Parathyroid adenoma (tissue), 2 donors: ENCODE measurements around the gene HGD.

Source experiments
- H2AFZ ChIP-seq: fragments of 300-600 bp; sonication (generic); one replicate; pipeline ENCODE4 v1.7.0; 2017; ENCODE audit warnings: antibody characterized with exemption, mild to moderate bottlenecking
- H3K27ac ChIP-seq: fragments of 300-600 bp; sonication (generic); one replicate; pipeline ENCODE4 v1.7.0; 2017
- H3K27me3 ChIP-seq: fragments of 300-600 bp; sonication (generic); one replicate; pipeline ENCODE4 v1.7.0; 2017; ENCODE audit warnings: low read length; ENCODE audit not compliant: control insufficient read depth, insufficient read depth
- H3K36me3 ChIP-seq: fragments of 300-600 bp; sonication (generic); one replicate; pipeline ENCODE4 v1.7.0; 2017; ENCODE audit warnings: low read length; ENCODE audit not compliant: control insufficient read depth, insufficient read depth
- H3K4me1 ChIP-seq: fragments of 300-600 bp; sonication (generic); one replicate; pipeline ENCODE4 v1.7.0; 2017; ENCODE audit warnings: control low read depth
- H3K4me2 ChIP-seq: fragments of 300-600 bp; sonication (generic); one replicate; pipeline ENCODE4 v1.7.0; 2017; ENCODE audit warnings: low read length
- H3K4me3 ChIP-seq: fragments of 300-600 bp; sonication (generic); one replicate; pipeline ENCODE4 v1.7.0; 2017; ENCODE audit warnings: low read depth, low read length
- H3K79me2 ChIP-seq: fragments of 300-600 bp; sonication (generic); one replicate; pipeline ENCODE4 v1.7.0; 2017; ENCODE audit warnings: control low read depth
- H3K9ac ChIP-seq: fragments of 300-600 bp; sonication (generic); one replicate; pipeline ENCODE4 v1.7.0; 2017; ENCODE audit warnings: mild to moderate bottlenecking
- H3K9me3 ChIP-seq: fragments of 300-600 bp; sonication (generic); one replicate; pipeline ENCODE4 v1.7.0; 2017; ENCODE audit warnings: low read length; ENCODE audit not compliant: control insufficient read depth
- TF ChIP-seq, protein P1 (sequence below): fragments of 300-600 bp; sonication (generic); IDR thresholded peaks from one replicate; pipeline ENCODE4 v1.7.0; 2017; ENCODE audit warnings: antibody characterized with exemption, mild to moderate bottlenecking
- donor health status: primary hyperparathyroidism.

HGD gene

GRCh38 chr3:120648290-120648689, 33.7 kb downstream of the HGD start:
- Histone ChIP-seq H2AFZ (no peak overlapping the region), H3K27me3 (no peaks in the 10 kb centered on the region), H3K27ac (no peak overlapping the region), H3K4me1 (no peaks in the 10 kb centered on the region), H3K4me2 (no peak overlapping the region), H3K9ac (no peak overlapping the region), H3K36me3 (no peaks in the 10 kb centered on the region), H3K79me2 (no peaks in the 10 kb centered on the region), H3K4me3 (no peak overlapping the region), H3K9me3 (no peaks in the 10 kb centered on the region)
- TF ChIP-seq, protein P1, sequence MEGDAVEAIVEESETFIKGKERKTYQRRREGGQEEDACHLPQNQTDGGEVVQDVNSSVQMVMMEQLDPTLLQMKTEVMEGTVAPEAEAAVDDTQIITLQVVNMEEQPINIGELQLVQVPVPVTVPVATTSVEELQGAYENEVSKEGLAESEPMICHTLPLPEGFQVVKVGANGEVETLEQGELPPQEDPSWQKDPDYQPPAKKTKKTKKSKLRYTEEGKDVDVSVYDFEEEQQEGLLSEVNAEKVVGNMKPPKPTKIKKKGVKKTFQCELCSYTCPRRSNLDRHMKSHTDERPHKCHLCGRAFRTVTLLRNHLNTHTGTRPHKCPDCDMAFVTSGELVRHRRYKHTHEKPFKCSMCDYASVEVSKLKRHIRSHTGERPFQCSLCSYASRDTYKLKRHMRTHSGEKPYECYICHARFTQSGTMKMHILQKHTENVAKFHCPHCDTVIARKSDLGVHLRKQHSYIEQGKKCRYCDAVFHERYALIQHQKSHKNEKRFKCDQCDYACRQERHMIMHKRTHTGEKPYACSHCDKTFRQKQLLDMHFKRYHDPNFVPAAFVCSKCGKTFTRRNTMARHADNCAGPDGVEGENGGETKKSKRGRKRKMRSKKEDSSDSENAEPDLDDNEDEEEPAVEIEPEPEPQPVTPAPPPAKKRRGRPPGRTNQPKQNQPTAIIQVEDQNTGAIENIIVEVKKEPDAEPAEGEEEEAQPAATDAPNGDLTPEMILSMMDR: no peak

- H3K79me2 ChIP-seq: no peaks in the 10 kb centered on the region
- no peak overlapping the region for H3K9ac ChIP-seq
- H2AFZ ChIP-seq: no peak overlapping the region
- no peak overlapping the region for H3K4me3 ChIP-seq
- H3K4me1 ChIP-seq: no peaks in the 10 kb centered on the region
- no peaks in the 10 kb centered on the region for H3K9me3 ChIP-seq
- TF ChIP-seq, protein P1: no peak
- no peak overlapping the region for H3K4me2 ChIP-seq
- H3K27me3 ChIP-seq: no peaks in the 10 kb centered on the region
- H3K36me3 ChIP-seq: no peaks in the 10 kb centered on the region
- no peak overlapping the region for H3K27ac ChIP-seq
Observed at GRCh38 chr3:120646771-120647432, 35.1 kb downstream of the HGD start.

GRCh38 chr3:120645083-120645845, 36.8 kb downstream of the HGD start:
- Histone ChIP-seq H3K27ac (no peak overlapping the region), H2AFZ (no peak overlapping the region), H3K27me3 (no peaks in the 10 kb centered on the region), H3K4me2 (no peak overlapping the region), H3K9me3 (no peaks in the 10 kb centered on the region), H3K4me1 (no peaks in the 10 kb centered on the region), H3K36me3 (no peaks in the 10 kb centered on the region), H3K79me2 (no peaks in the 10 kb centered on the region), H3K4me3 (no peak overlapping the region), H3K9ac (no peak overlapping the region)
- TF ChIP-seq, protein P1: no peak

- TF ChIP-seq, protein P1: no peak
- Histone ChIP-seq H3K9ac (no peak overlapping the region), H3K4me3 (no peak overlapping the region), H3K79me2 (no peaks in the 10 kb centered on the region), H3K4me2 (no peak overlapping the region), H3K27ac (no peak overlapping the region), H3K9me3 (no peaks in the 10 kb centered on the region), H3K27me3 (no peaks in the 10 kb centered on the region), H2AFZ (no peak overlapping the region), H3K4me1 (no peaks in the 10 kb centered on the region), H3K36me3 (no peaks in the 10 kb centered on the region)
Observed at GRCh38 chr3:120642368-120642948, 39.6 kb downstream of the HGD start.
